HepG2 (cell line): ENCODE data around the gene ACADVL. TPM values are rescaled to one million over a fixed set of nuclear protein-coding genes. Genes with fewer than 3 reads are reported as not detected.
A peak's percentile ranks its signal among the peaks of the same experiment; 100 is the strongest.

Source experiments
- EEA1 ChIP-seq: sonication (generic); formaldehyde crosslinking; IDR thresholded peaks from 2 replicates; pipeline ENCODE4 v1.5.1; 2020; ENCODE audit warnings: mild to moderate bottlenecking, missing genetic modification reagents, borderline replicate concordance
- ERF ChIP-seq: IDR thresholded peaks from 2 replicates; pipeline ENCODE4 v1.6.1; 2018; ENCODE audit warnings: missing biosample characterization, missing genetic modification reagents
- FOXC1 ChIP-seq: sonication (generic); formaldehyde crosslinking; IDR thresholded peaks from 2 replicates; pipeline ENCODE4 v1.8.0; 2022; ENCODE audit warnings: mild to moderate bottlenecking, missing genetic modification reagents, borderline replicate concordance
- FOXM1 ChIP-seq: sonication (generic); formaldehyde crosslinking; IDR thresholded peaks from 2 replicates; pipeline ENCODE4 v1.5.0; 2020; ENCODE audit warnings: missing genetic modification reagents
- KDM2A ChIP-seq: sonication (generic); formaldehyde crosslinking; IDR thresholded peaks from 2 replicates; pipeline ENCODE4 v1.4.0; 2020; ENCODE audit warnings: low read depth, missing genetic modification reagents, borderline replicate concordance
- MTA3 ChIP-seq: sonication (generic); formaldehyde crosslinking; IDR thresholded peaks from 2 replicates; pipeline ENCODE4 v1.4.0; 2020; ENCODE audit warnings: missing genetic modification reagents
- NFKB2 ChIP-seq: sonication (generic); formaldehyde crosslinking; IDR thresholded peaks from 2 replicates; pipeline ENCODE4 v1.4.0; 2020; ENCODE audit warnings: missing genetic modification reagents, borderline replicate concordance
- PAF1 ChIP-seq: IDR thresholded peaks from 2 replicates; pipeline ENCODE4 v1.6.1; 2016; ENCODE audit warnings: missing genetic modification reagents, missing compliant biosample characterization
- SRF ChIP-seq: IDR thresholded peaks from 2 replicates; pipeline ENCODE4 v1.6.1; 2011; ENCODE audit warnings: mild to moderate bottlenecking, low read depth, low read length, moderate library complexity
- TARDBP ChIP-seq: sonication (generic); formaldehyde crosslinking; IDR thresholded peaks from 2 replicates; pipeline ENCODE4 v1.8.0; 2022; ENCODE audit warnings: mild to moderate bottlenecking, missing genetic modification reagents
- ZFP36 ChIP-seq: fragments of 150-350 bp; IDR thresholded peaks from 2 replicates; pipeline ENCODE4 v1.6.1; 2018; ENCODE audit warnings: borderline replicate concordance, low read length, low read depth; ENCODE audit not compliant: partially characterized antibody
- ZNF430 ChIP-seq: sonication (generic); formaldehyde crosslinking; IDR thresholded peaks from 2 replicates; pipeline ENCODE4 v1.9.0; 2021; ENCODE audit warnings: mild to moderate bottlenecking, missing genetic modification reagents
- ZNF552 ChIP-seq: sonication (generic); formaldehyde crosslinking; IDR thresholded peaks from 2 replicates; pipeline ENCODE4 v1.9.0; 2022; ENCODE audit warnings: missing genetic modification reagents, mild to moderate bottlenecking, borderline replicate concordance
- ZNF567 ChIP-seq: sonication (generic); formaldehyde crosslinking; IDR thresholded peaks from 2 replicates; pipeline ENCODE4 v1.8.1; 2023; ENCODE audit warnings: mild to moderate bottlenecking, missing genetic modification reagents, borderline replicate concordance
- ZNF674 ChIP-seq: sonication (generic); formaldehyde crosslinking; IDR thresholded peaks from 2 replicates; pipeline ENCODE4 v1.5.0; 2020; ENCODE audit warnings: low read depth, mild to moderate bottlenecking, missing genetic modification reagents
- ZNF703 ChIP-seq: sonication (generic); formaldehyde crosslinking; IDR thresholded peaks from 2 replicates; pipeline ENCODE4 v1.5.1; 2020; ENCODE audit warnings: missing genetic modification reagents, mild to moderate bottlenecking, moderate library complexity, borderline replicate concordance
- polyA plus RNA-seq, 8 experiments: library from polyadenylated mRNA; depleted of rRNA in 3 of 8; stranded (reverse) in 7 of 8; unstranded in 1 of 8; fragments of >200 nt; fragmentation: Illumina TruSeq in 4 of 8; extraction: Trizol in 4 of 8; gene quantifications; 2 replicates each; pipeline versions ENCODE4 v1.2.1 to v1.2.3, GENCODE V29; 2011 to 2016; ENCODE audit warnings: low read depth in 4 of 8, missing spikeins in 1 of 8, mixed read lengths in 1 of 8; ENCODE audit not compliant: insufficient read depth in 1 of 8
- total RNA-seq, 5 experiments: library from RNA; depleted of rRNA; stranded (reverse); fragments of >200 nt; fragmentation: Illumina TruSeq; extraction: Trizol; gene quantifications; 2 replicates each; pipeline ENCODE4 v1.2.3, GENCODE V29; 2016; ENCODE audit warnings: low read depth in 1 of 5
- TF ChIP-seq, protein P1 (sequence below): sonication (generic); formaldehyde crosslinking; IDR thresholded peaks from 2 replicates; pipeline ENCODE4 v1.4.0; 2020; ENCODE audit warnings: missing genetic modification reagents, borderline replicate concordance
- TF ChIP-seq, protein P2 (sequence below), 2 experiments: sonication (generic) in 1 of 2; formaldehyde crosslinking in 1 of 2; IDR thresholded peaks; 2 replicates each; pipeline versions ENCODE4 v1.4.0 to v1.6.1; 2018 to 2020; ENCODE audit warnings: missing genetic modification reagents in 2 of 2, borderline replicate concordance in 1 of 2, low read depth in 1 of 2, mild to moderate bottlenecking in 1 of 2, missing biosample characterization in 1 of 2
- TF ChIP-seq, protein P3 (sequence below): sonication (generic); formaldehyde crosslinking; IDR thresholded peaks from 2 replicates; pipeline ENCODE4 v1.5.0; 2020; ENCODE audit warnings: mild to moderate bottlenecking, missing genetic modification reagents
- TF ChIP-seq, protein P4 (sequence below): sonication (generic); formaldehyde crosslinking; IDR thresholded peaks from 2 replicates; pipeline ENCODE4 v1.5.1; 2020; ENCODE audit warnings: mild to moderate bottlenecking, missing genetic modification reagents, moderate library complexity
- TF ChIP-seq, protein P5 (sequence below): sonication (generic); formaldehyde crosslinking; IDR thresholded peaks from 2 replicates; pipeline ENCODE4 v1.4.0; 2020; ENCODE audit warnings: missing genetic modification reagents

ACADVL gene
- total and polyA plus RNA-seq, 2 of the 13 experiments (the other 11 are each of a cell fraction or from before 2014, with no cell fraction given): 219 to 412 TPM

DNA sequence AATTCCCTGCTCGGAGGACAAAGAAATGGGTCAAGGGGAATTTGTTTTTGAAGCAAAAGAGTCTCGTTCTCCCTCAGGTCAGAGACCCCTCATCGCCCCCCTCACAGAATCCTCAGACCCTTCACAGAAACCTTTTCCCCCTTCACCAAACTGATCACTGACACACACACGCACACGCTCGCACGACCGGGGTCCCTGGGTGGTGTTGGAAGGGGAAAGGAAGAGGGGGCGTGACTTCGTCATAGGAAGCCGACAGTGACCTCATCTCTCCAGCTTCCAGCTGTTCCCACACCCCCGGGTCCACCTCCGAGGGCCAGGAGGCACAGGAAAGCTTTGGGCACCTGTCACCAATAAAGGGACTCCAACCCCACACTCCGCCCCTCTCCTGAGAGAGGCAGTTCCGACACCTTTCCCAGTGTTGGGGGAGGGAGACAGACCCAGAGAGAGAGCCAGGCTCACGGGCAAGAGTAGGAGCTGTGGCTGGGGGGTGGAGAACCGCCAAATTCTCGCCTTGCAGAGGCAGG lies 41.7 kb upstream of the ACADVL start (continued):
- TF ChIP-seq ZNF674 (CRISPR knock-in tag): no peak
- TF ChIP-seq NFKB2 (CRISPR knock-in tag): no peak
- TF ChIP-seq EEA1 (CRISPR knock-in tag): no peak
- TF ChIP-seq, protein P1, sequence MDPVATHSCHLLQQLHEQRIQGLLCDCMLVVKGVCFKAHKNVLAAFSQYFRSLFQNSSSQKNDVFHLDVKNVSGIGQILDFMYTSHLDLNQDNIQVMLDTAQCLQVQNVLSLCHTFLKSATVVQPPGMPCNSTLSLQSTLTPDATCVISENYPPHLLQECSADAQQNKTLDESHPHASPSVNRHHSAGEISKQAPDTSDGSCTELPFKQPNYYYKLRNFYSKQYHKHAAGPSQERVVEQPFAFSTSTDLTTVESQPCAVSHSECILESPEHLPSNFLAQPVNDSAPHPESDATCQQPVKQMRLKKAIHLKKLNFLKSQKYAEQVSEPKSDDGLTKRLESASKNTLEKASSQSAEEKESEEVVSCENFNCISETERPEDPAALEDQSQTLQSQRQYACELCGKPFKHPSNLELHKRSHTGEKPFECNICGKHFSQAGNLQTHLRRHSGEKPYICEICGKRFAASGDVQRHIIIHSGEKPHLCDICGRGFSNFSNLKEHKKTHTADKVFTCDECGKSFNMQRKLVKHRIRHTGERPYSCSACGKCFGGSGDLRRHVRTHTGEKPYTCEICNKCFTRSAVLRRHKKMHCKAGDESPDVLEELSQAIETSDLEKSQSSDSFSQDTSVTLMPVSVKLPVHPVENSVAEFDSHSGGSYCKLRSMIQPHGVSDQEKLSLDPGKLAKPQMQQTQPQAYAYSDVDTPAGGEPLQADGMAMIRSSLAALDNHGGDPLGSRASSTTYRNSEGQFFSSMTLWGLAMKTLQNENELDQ (CRISPR knock-in tag): no peak
- TF ChIP-seq ZNF567: no peak
- TF ChIP-seq KDM2A (CRISPR knock-in tag): peak; percentile 4; the same call in 1 of the 2 replicates
- TF ChIP-seq ZNF430 (CRISPR knock-in tag): no peak
- TF ChIP-seq, protein P2, sequence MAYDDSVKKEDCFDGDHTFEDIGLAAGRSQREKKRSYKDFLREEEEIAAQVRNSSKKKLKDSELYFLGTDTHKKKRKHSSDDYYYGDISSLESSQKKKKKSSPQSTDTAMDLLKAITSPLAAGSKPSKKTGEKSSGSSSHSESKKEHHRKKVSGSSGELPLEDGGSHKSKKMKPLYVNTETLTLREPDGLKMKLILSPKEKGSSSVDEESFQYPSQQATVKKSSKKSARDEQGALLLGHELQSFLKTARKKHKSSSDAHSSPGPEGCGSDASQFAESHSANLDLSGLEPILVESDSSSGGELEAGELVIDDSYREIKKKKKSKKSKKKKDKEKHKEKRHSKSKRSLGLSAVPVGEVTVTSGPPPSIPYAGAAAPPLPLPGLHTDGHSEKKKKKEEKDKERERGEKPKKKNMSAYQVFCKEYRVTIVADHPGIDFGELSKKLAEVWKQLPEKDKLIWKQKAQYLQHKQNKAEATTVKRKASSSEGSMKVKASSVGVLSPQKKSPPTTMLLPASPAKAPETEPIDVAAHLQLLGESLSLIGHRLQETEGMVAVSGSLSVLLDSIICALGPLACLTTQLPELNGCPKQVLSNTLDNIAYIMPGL (CRISPR knock-in tag; IDR thresholded peaks at IDR 0.05; ENCODE audit: borderline replicate concordance in 1 of 2, low read depth in 1 of 2): no peak; a peak in 2 of 4 replicates
- no peak for TF ChIP-seq PAF1 (CRISPR knock-in tag)
- no peak for TF ChIP-seq MTA3 (CRISPR knock-in tag)
- TF ChIP-seq, protein P3, sequence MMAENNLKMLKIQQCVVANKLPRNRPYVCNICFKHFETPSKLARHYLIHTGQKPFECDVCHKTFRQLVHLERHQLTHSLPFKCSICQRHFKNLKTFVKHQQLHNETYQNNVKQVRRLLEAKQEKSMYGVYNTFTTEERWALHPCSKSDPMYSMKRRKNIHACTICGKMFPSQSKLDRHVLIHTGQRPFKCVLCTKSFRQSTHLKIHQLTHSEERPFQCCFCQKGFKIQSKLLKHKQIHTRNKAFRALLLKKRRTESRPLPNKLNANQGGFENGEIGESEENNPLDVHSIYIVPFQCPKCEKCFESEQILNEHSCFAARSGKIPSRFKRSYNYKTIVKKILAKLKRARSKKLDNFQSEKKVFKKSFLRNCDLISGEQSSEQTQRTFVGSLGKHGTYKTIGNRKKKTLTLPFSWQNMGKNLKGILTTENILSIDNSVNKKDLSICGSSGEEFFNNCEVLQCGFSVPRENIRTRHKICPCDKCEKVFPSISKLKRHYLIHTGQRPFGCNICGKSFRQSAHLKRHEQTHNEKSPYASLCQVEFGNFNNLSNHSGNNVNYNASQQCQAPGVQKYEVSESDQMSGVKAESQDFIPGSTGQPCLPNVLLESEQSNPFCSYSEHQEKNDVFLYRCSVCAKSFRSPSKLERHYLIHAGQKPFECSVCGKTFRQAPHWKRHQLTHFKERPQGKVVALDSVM: no peak
- TF ChIP-seq, protein P4, sequence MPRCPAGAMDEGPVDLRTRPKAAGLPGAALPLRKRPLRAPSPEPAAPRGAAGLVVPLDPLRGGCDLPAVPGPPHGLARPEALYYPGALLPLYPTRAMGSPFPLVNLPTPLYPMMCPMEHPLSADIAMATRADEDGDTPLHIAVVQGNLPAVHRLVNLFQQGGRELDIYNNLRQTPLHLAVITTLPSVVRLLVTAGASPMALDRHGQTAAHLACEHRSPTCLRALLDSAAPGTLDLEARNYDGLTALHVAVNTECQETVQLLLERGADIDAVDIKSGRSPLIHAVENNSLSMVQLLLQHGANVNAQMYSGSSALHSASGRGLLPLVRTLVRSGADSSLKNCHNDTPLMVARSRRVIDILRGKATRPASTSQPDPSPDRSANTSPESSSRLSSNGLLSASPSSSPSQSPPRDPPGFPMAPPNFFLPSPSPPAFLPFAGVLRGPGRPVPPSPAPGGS (CRISPR knock-in tag): no peak
- no peak for TF ChIP-seq ERF
- no peak for TF ChIP-seq SRF
- TF ChIP-seq ZFP36: no peak
- no peak for TF ChIP-seq FOXM1 (CRISPR knock-in tag)
- no peak for TF ChIP-seq ZNF552 (CRISPR knock-in tag)
- no peak for TF ChIP-seq FOXC1 (CRISPR knock-in tag)
- no peak for TF ChIP-seq ZNF703
- peak; percentile 52; the same call in 1 of the 2 replicates for TF ChIP-seq TARDBP (CRISPR knock-in tag)
- TF ChIP-seq, protein P5, sequence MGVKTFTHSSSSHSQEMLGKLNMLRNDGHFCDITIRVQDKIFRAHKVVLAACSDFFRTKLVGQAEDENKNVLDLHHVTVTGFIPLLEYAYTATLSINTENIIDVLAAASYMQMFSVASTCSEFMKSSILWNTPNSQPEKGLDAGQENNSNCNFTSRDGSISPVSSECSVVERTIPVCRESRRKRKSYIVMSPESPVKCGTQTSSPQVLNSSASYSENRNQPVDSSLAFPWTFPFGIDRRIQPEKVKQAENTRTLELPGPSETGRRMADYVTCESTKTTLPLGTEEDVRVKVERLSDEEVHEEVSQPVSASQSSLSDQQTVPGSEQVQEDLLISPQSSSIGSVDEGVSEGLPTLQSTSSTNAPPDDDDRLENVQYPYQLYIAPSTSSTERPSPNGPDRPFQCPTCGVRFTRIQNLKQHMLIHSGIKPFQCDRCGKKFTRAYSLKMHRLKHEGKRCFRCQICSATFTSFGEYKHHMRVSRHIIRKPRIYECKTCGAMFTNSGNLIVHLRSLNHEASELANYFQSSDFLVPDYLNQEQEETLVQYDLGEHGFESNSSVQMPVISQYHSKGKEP (CRISPR knock-in tag): no peak
